ENCODE measurements around the gene CLTA.
"Not testable (repeated sequence)": the region's sequence is repeated elsewhere in the genome, so short reads cannot be mapped to it uniquely, and the experiment has no call there.

The CLTA gene

GRCh38 chr9:36158917-36159316 is 31.8 kb upstream of the CLTA start:
- H3K4me1 ChIP-seq (ENCODE audit: control insufficient read depth, insufficient read depth, low read length, unreplicated experiment) = peaks cover 37% of the 10 kb centered on the region

GRCh38 chr9:36159509-36159908 is 31.2 kb upstream of the CLTA start:
- not testable (repeated sequence) for H3K79me2 ChIP-seq (ENCODE audit: control insufficient read depth, insufficient read depth, low read length, unreplicated experiment); H3K4me3 ChIP-seq (ENCODE audit: low read depth, low read length); H3K27ac ChIP-seq (ENCODE audit: low read depth, low read length); H2AFZ ChIP-seq (ENCODE audit: low read length, unreplicated experiment); H3K36me3 ChIP-seq (ENCODE audit: insufficient read depth, low read length); H3K27me3 ChIP-seq (ENCODE audit: insufficient read depth, low read length)
- H3K4me1 ChIP-seq (ENCODE audit: control insufficient read depth, insufficient read depth, low read length, unreplicated experiment) = peaks cover 34% of the 10 kb centered on the region

More at GRCh38 chr9:36158917-36159316, 31.8 kb upstream of the CLTA start:
- Histone ChIP-seq H3K27ac (ENCODE audit: low read depth, low read length) (no peak overlapping the region), H3K27me3 (ENCODE audit: insufficient read depth, low read length) (no peaks in the 10 kb centered on the region), H3K79me2 (ENCODE audit: control insufficient read depth, insufficient read depth, low read length, unreplicated experiment) (no peaks in the 10 kb centered on the region), H2AFZ (ENCODE audit: low read length, unreplicated experiment) (no peak overlapping the region), H3K4me3 (ENCODE audit: low read depth, low read length) (no peak overlapping the region), H3K36me3 (ENCODE audit: insufficient read depth, low read length) (no peaks in the 10 kb centered on the region; the same call in 1 of the 2 replicates)

DNA sequence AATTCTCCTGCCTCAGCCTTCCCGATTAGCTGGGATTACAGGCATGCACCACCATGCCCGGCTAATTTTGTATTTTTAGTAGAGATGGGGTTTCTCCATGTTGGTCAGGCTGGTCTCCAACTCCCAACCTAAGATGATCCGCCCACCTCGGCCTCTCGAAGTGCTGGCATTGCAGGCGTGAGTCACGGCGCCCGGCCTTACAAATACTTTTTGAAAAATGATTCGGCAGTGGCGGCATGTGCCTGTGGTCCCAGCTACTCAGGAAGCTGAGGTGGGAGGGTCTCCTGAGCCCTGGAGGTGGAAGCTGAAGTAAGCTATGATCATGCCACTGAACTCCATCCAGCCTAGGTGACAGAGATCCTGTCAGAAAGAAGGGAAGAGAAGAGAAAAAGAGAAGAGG is 30.6 kb upstream of the CLTA start:
- H3K79me2 ChIP-seq (ENCODE audit: control insufficient read depth, insufficient read depth, low read length, unreplicated experiment); H2AFZ ChIP-seq (ENCODE audit: low read length, unreplicated experiment); H3K27me3 ChIP-seq (ENCODE audit: insufficient read depth, low read length); H3K36me3 ChIP-seq (ENCODE audit: insufficient read depth, low read length); H3K4me3 ChIP-seq (ENCODE audit: low read depth, low read length); H3K27ac ChIP-seq (ENCODE audit: low read depth, low read length): not testable (repeated sequence)
- peaks cover 28% of the 10 kb centered on the region for H3K4me1 ChIP-seq (ENCODE audit: control insufficient read depth, insufficient read depth, low read length, unreplicated experiment)

DNA sequence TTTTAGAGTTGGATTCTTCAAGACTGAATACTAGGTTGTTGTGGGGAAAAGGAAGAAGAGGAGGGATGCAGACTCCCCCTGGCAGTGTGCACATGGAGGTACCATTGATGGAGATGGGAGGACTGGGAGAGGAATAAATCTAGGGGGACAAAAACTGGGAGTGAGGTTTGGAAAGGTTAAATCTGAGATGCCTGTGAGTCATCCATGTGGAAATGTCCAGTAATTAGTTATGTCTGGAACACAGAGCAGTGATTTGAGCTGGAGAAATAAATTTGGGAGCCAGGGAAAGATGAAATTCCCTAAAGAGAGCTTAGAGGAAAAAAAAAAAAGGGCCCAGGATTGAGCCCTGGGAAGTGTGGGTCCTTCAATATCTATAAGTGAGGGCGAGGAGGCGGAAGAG is 29.5 kb upstream of the CLTA start:
- H3K27me3 ChIP-seq (ENCODE audit: insufficient read depth, low read length) = no peaks in the 10 kb centered on the region
- peaks cover 24% of the 10 kb centered on the region for H3K4me1 ChIP-seq (ENCODE audit: control insufficient read depth, insufficient read depth, low read length, unreplicated experiment)
- no peaks in the 10 kb centered on the region; the same call in 1 of the 2 replicates for H3K36me3 ChIP-seq (ENCODE audit: insufficient read depth, low read length)
- no peaks in the 10 kb centered on the region for H3K79me2 ChIP-seq (ENCODE audit: control insufficient read depth, insufficient read depth, low read length, unreplicated experiment)
- no peak overlapping the region for H2AFZ ChIP-seq (ENCODE audit: low read length, unreplicated experiment)
- no peak overlapping the region for H3K27ac ChIP-seq (ENCODE audit: low read depth, low read length)
- no peak overlapping the region for H3K4me3 ChIP-seq (ENCODE audit: low read depth, low read length)

DNA sequence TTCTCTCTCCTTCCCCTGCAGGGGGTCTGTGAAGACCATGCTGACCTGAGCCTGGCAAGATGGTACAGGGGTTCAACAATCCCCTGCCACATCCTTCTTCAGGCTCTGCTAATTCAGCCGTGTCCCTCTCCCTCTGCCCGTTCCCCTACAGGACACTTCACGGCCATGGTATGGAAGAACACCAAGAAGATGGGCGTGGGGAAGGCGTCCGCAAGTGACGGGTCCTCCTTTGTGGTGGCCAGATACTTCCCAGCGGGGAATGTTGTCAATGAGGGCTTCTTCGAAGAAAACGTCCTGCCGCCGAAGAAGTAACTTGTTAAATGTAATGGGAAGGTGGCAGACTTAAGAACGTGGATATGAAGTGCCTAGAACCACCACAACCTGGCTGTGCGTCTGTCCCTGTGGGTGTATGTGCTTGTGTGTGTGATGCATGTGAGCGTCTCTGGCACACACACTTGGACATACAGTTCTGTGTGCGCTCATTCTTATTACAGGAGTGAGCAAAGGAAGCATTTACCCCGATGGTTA is 28.4 kb upstream of the CLTA start:
- Histone ChIP-seq H2AFZ (ENCODE audit: low read length, unreplicated experiment) (no peak overlapping the region), H3K4me1 (ENCODE audit: control insufficient read depth, insufficient read depth, low read length, unreplicated experiment) (peaks cover 24% of the 10 kb centered on the region), H3K36me3 (ENCODE audit: insufficient read depth, low read length) (no peaks in the 10 kb centered on the region), H3K27me3 (ENCODE audit: insufficient read depth, low read length) (no peaks in the 10 kb centered on the region), H3K79me2 (ENCODE audit: control insufficient read depth, insufficient read depth, low read length, unreplicated experiment) (no peaks in the 10 kb centered on the region), H3K27ac (ENCODE audit: low read depth, low read length) (peak overlapping the region; percentile 31), H3K4me3 (ENCODE audit: low read depth, low read length) (no peak overlapping the region)

DNA sequence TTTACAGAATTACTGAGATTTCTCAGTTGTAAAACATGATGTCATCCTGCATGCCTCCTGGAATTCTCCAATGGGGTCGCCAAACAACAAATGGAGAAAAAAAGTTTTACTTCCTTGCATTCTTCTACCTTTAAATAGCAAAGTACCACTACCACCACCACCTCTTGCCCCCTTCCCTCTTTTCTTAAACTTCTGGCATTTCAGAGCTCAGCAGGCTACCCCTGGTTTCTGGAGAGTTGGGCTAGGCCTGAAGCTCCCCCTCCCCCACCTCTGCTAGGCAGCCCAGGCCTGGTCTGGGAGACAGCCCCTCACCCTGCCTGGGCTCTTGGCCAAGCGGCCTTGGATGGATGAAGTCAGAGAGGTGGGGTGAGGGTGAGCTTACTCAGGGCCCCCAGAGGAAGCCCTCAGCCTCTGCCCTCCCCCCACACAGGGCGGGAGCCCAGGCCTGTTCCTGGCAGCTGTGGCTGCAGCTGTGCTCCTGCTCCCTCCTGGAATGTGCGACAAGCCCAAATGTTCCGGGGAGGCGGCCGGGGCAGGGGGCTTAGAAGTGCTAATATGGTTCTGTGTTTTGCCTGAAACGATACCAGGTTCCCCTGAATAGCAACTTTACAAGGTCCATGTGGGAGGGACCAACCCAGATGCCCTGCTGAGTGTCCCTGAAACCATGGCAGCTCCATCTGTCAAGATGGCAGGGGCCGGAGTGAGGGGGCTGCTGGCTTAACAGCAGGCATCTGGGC is 27.5 kb upstream of the CLTA start:
- peak overlapping the region; percentile 31 for H3K27ac ChIP-seq (ENCODE audit: low read depth, low read length)
- no peak overlapping the region for H3K4me3 ChIP-seq (ENCODE audit: low read depth, low read length)
- no peaks in the 10 kb centered on the region for H3K79me2 ChIP-seq (ENCODE audit: control insufficient read depth, insufficient read depth, low read length, unreplicated experiment)
- H3K27me3 ChIP-seq (ENCODE audit: insufficient read depth, low read length) = no peaks in the 10 kb centered on the region
- peaks cover 24% of the 10 kb centered on the region for H3K4me1 ChIP-seq (ENCODE audit: control insufficient read depth, insufficient read depth, low read length, unreplicated experiment)
- H2AFZ ChIP-seq (ENCODE audit: low read length, unreplicated experiment) = peak overlapping the region; percentile 36
- H3K36me3 ChIP-seq (ENCODE audit: insufficient read depth, low read length) = no peaks in the 10 kb centered on the region

DNA sequence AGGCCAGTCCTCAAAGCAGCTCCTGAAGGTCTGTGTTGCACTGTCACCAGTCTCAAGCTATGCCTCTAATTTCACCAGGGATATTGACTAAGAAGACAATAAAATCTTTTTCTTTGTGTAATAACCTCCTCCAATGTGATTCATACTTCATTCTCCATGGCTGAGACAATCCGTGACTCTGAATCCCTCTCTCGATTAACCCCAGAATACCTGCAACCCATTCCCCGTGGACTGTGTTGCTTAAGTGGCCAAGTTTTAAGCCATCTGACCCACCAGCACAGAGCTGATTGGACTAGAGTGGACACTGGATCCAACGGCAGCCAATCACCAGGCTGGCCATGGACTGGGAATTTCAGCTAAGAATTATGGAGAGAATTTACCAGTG is 26.9 kb upstream of the CLTA start:
- Histone ChIP-seq H3K36me3 (ENCODE audit: insufficient read depth, low read length) (no peaks in the 10 kb centered on the region), H2AFZ (ENCODE audit: low read length, unreplicated experiment) (no peak overlapping the region), H3K27me3 (ENCODE audit: insufficient read depth, low read length) (no peaks in the 10 kb centered on the region), H3K4me1 (ENCODE audit: control insufficient read depth, insufficient read depth, low read length, unreplicated experiment) (peaks cover 24% of the 10 kb centered on the region), H3K79me2 (ENCODE audit: control insufficient read depth, insufficient read depth, low read length, unreplicated experiment) (no peaks in the 10 kb centered on the region), H3K4me3 (ENCODE audit: low read depth, low read length) (no peak overlapping the region), H3K27ac (ENCODE audit: low read depth, low read length) (peak overlapping the region; percentile 31; the same call in 1 of the 2 replicates)

DNA sequence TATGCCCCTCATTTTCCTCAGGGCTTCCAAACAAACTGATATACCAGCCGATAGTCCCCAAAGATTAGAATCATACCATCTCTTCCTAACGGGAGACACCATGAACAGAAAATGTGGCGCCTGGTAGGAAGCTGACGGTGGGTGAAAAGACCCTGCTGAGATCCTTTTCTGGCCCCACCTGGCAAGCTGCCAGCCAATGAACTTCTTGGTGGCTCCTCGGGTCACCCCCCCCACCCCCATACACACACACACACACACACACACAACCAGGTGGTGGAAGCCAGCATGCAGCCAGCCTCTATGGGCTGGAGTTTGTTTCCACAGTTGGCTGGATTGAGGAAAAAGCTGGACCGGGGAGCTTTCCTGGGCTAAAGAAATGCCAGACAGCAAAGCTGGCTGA is 26.3 kb upstream of the CLTA start:
- peaks cover 24% of the 10 kb centered on the region for H3K4me1 ChIP-seq (ENCODE audit: control insufficient read depth, insufficient read depth, low read length, unreplicated experiment)
- no peak overlapping the region for H3K4me3 ChIP-seq (ENCODE audit: low read depth, low read length)
- no peaks in the 10 kb centered on the region for H3K27me3 ChIP-seq (ENCODE audit: insufficient read depth, low read length)
- no peaks in the 10 kb centered on the region for H3K36me3 ChIP-seq (ENCODE audit: insufficient read depth, low read length)
- no peak overlapping the region for H2AFZ ChIP-seq (ENCODE audit: low read length, unreplicated experiment)
- no peak overlapping the region for H3K27ac ChIP-seq (ENCODE audit: low read depth, low read length)
- no peaks in the 10 kb centered on the region for H3K79me2 ChIP-seq (ENCODE audit: control insufficient read depth, insufficient read depth, low read length, unreplicated experiment)

DNA sequence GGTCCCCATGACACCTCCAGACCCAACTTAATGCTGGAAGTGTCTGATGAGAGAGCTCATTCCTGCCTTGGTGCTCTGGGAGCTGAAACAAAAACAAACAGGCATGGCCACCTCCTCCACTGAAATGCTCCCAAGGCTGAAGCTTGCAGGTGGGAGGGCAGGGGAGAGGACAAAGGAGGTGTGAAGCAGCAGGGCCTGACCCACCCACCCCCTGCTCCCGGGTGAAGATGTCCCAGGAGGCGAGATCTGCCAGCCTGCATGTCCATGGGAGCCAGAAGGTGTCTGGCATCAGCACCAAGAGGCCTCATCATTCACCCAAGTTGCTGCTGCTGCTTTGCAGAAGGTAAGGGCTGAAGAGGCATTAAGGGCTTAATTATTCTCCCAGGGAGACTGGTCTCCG is 25.7 kb upstream of the CLTA start:
- Histone ChIP-seq H3K4me1 (ENCODE audit: control insufficient read depth, insufficient read depth, low read length, unreplicated experiment) (peaks cover 24% of the 10 kb centered on the region), H3K79me2 (ENCODE audit: control insufficient read depth, insufficient read depth, low read length, unreplicated experiment) (no peaks in the 10 kb centered on the region), H3K4me3 (ENCODE audit: low read depth, low read length) (no peak overlapping the region), H3K36me3 (ENCODE audit: insufficient read depth, low read length) (no peaks in the 10 kb centered on the region), H3K27ac (ENCODE audit: low read depth, low read length) (no peak overlapping the region), H3K27me3 (ENCODE audit: insufficient read depth, low read length) (no peaks in the 10 kb centered on the region), H2AFZ (ENCODE audit: low read length, unreplicated experiment) (no peak overlapping the region)

GRCh38 chr9:36165826-36166167 is 24.9 kb upstream of the CLTA start:
- peak overlapping the region; percentile 55 for H2AFZ ChIP-seq (ENCODE audit: low read length, unreplicated experiment)
- H3K4me3 ChIP-seq (ENCODE audit: low read depth, low read length) = peak overlapping the region; percentile 77

DNA sequence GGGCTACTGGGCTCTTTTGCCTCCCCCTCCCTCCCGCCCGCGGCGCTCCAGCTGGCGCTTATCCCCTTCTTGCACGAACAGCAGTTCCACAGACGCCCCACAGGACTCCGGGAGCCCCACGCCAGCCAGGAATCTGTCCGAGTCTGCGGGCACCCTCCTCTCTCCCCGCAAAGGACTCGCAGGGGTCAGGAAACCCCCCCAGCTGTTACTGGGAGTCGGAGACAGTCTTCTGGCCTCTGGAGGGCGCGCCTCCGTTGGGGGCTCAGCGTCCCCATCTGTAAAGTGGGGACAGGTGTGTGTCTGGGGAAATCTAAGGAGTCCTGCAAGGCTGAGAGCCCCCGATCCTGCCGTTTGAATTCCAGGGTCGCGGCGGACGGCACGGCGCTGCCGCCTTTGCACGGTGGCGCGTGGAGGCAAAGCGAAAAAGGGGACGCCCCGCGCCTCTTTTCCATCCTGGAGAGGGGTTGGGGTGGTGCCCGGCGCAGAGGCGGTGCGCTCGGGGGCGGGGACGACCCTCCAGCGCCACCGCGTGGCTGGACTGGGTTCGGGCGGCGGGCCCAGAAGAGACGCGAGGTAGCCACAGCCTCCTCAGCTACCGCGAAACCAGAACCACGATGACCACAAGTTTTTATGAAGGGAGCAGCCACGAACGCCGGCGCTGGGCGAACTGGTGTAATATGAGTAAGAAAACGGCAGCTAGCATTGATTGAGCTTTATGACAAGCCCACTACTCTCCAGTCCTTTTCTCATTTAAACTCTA is 24.4 kb upstream of the CLTA start:
- peak overlapping the region; percentile 78 for H2AFZ ChIP-seq (ENCODE audit: low read length, unreplicated experiment)
- peak overlapping the region; percentile 77 for H3K4me3 ChIP-seq (ENCODE audit: low read depth, low read length)
- H3K27me3 ChIP-seq (ENCODE audit: insufficient read depth, low read length) = no peaks in the 10 kb centered on the region
- no peaks in the 10 kb centered on the region for H3K36me3 ChIP-seq (ENCODE audit: insufficient read depth, low read length)
- no peaks in the 10 kb centered on the region for H3K79me2 ChIP-seq (ENCODE audit: control insufficient read depth, insufficient read depth, low read length, unreplicated experiment)
- no peak overlapping the region for H3K27ac ChIP-seq (ENCODE audit: low read depth, low read length)
- H3K4me1 ChIP-seq (ENCODE audit: control insufficient read depth, insufficient read depth, low read length, unreplicated experiment) = peaks cover 20% of the 10 kb centered on the region

More at GRCh38 chr9:36165826-36166167, 24.9 kb upstream of the CLTA start:
- Histone ChIP-seq H3K27me3 (ENCODE audit: insufficient read depth, low read length) (no peaks in the 10 kb centered on the region), H3K36me3 (ENCODE audit: insufficient read depth, low read length) (no peaks in the 10 kb centered on the region), H3K27ac (ENCODE audit: low read depth, low read length) (no peak overlapping the region), H3K79me2 (ENCODE audit: control insufficient read depth, insufficient read depth, low read length, unreplicated experiment) (no peaks in the 10 kb centered on the region), H3K4me1 (ENCODE audit: control insufficient read depth, insufficient read depth, low read length, unreplicated experiment) (peaks cover 24% of the 10 kb centered on the region)

All from ACC112 (cell line).